Fibroblast of lung (primary cell): ENCODE data around the gene EPS8. TPM values are rescaled to one million over a fixed set of nuclear protein-coding genes. Genes with fewer than 3 reads are reported as not detected.
A peak's percentile ranks its signal among the peaks of the same experiment; 100 is the strongest.

Experiments
- DNase-seq, 2 donors: peaks; one replicate each; pipeline versions ENCODE4 v3.0.0 to v3.0.0-alpha.2; 2010; ENCODE audit warnings: low read depth in 2 of 2
- H2AFZ ChIP-seq: 2 replicates; pipeline ENCODE4 v1.5.1; 2012; ENCODE audit warnings: low read length, control low read depth, inconsistent platforms
- H3K27ac ChIP-seq: 2 replicates; pipeline ENCODE4 v1.5.1; 2011; ENCODE audit warnings: low read length, control low read depth; ENCODE audit not compliant: insufficient read depth
- H3K27me3 ChIP-seq: 2 replicates; pipeline ENCODE4 v1.5.1; 2011; ENCODE audit warnings: mild to moderate bottlenecking, low read length; ENCODE audit not compliant: control insufficient read depth, insufficient read depth
- H3K36me3 ChIP-seq: 2 replicates; pipeline ENCODE4 v1.5.1; 2011; ENCODE audit warnings: low read length; ENCODE audit not compliant: control insufficient read depth, insufficient read depth
- H3K4me1 ChIP-seq: 2 replicates; pipeline ENCODE4 v1.5.1; 2011; ENCODE audit warnings: low read length; ENCODE audit not compliant: control insufficient read depth, insufficient read depth; ENCODE audit errors: extremely low read depth
- H3K4me2 ChIP-seq: 2 replicates; pipeline ENCODE4 v1.5.1; 2011; ENCODE audit warnings: low read length, control low read depth; ENCODE audit not compliant: insufficient read depth; ENCODE audit errors: extremely low read depth
- H3K4me3 ChIP-seq, 4 experiments: fragments of 200-600 bp in 1 of 4; sonication (generic) in 1 of 4; replicated peaks in 1 of 4; 2 replicates each; pipeline ENCODE4 v1.5.1; 2011 to 2016; ENCODE audit warnings: low read length in 4 of 4, low read depth in 3 of 4, mild to moderate bottlenecking in 3 of 4, control low read depth in 2 of 4, inconsistent platforms in 1 of 4, mixed read lengths in 1 of 4; ENCODE audit not compliant: insufficient read depth in 1 of 4; ENCODE audit errors: control extremely low read depth in 1 of 4
- H3K79me2 ChIP-seq: 2 replicates; pipeline ENCODE4 v1.5.1; 2012; ENCODE audit warnings: mild to moderate bottlenecking, low read length, inconsistent platforms; ENCODE audit not compliant: control insufficient read depth, insufficient read depth
- H3K9ac ChIP-seq: 2 replicates; pipeline ENCODE4 v1.5.1; 2011; ENCODE audit warnings: mild to moderate bottlenecking, low read length, control low read depth; ENCODE audit not compliant: insufficient read depth
- H3K9me3 ChIP-seq: 2 replicates; pipeline ENCODE4 v1.5.1; 2012; ENCODE audit warnings: low read depth, low read length; ENCODE audit not compliant: control insufficient read depth, insufficient read depth
- H4K20me1 ChIP-seq: 2 replicates; pipeline ENCODE4 v1.5.1; 2011; ENCODE audit warnings: low read length; ENCODE audit not compliant: control insufficient read depth, insufficient read depth; ENCODE audit errors: extremely low read depth
- EZH2 ChIP-seq: IDR thresholded peaks from 2 replicates; pipeline ENCODE4 v1.5.1; 2012; ENCODE audit warnings: low read length, control low read depth, mild to moderate bottlenecking; ENCODE audit errors: missing control alignments
- polyA plus RNA-seq, 2 donors: library from polyadenylated mRNA; depleted of rRNA in 1 of 2; stranded (reverse) in 1 of 2; unstranded in 1 of 2; fragments of >200 nt; gene quantifications; 2 replicates each; pipeline ENCODE4 v1.2.1, GENCODE V29; 2011 to 2012; ENCODE audit warnings: missing spikeins in 1 of 2
- total RNA-seq: library from RNA; depleted of rRNA; stranded (reverse); fragments of >200 nt; gene quantifications from 2 replicates; pipeline ENCODE4 v1.2.1, GENCODE V29; 2014
- TF ChIP-seq, protein P1 (sequence below), 2 donors: IDR thresholded peaks in 1 of 2; conservative IDR thresholded peaks in 1 of 2; 1 replicate in 1 of 2; 2 replicates in 1 of 2; pipeline ENCODE4 v1.5.1; 2011 to 2012; ENCODE audit warnings: low read length in 2 of 2, control low read depth in 1 of 2, inconsistent platforms in 1 of 2, low read depth in 1 of 2, mild to moderate bottlenecking in 1 of 2

The EPS8 gene
- total and polyA plus RNA-seq, 2 donors (not counting 1 experiment from before 2014, with no cell fraction given), result 96.3 to 108 TPM

- no peaks in the 10 kb centered on the region for H3K36me3 ChIP-seq
- TF ChIP-seq EZH2, result no peak
- TF ChIP-seq, protein P1, sequence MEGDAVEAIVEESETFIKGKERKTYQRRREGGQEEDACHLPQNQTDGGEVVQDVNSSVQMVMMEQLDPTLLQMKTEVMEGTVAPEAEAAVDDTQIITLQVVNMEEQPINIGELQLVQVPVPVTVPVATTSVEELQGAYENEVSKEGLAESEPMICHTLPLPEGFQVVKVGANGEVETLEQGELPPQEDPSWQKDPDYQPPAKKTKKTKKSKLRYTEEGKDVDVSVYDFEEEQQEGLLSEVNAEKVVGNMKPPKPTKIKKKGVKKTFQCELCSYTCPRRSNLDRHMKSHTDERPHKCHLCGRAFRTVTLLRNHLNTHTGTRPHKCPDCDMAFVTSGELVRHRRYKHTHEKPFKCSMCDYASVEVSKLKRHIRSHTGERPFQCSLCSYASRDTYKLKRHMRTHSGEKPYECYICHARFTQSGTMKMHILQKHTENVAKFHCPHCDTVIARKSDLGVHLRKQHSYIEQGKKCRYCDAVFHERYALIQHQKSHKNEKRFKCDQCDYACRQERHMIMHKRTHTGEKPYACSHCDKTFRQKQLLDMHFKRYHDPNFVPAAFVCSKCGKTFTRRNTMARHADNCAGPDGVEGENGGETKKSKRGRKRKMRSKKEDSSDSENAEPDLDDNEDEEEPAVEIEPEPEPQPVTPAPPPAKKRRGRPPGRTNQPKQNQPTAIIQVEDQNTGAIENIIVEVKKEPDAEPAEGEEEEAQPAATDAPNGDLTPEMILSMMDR (conservative IDR thresholded peaks at IDR 0.05 in 1 of 2, IDR thresholded peaks at IDR 0.05 in 1 of 2; ENCODE audit: low read depth in 1 of 2, low read length in 2 of 2), result no peak
- no peak overlapping the region for H2AFZ ChIP-seq
- no peaks in the 10 kb centered on the region for H3K4me1 ChIP-seq
- no peaks in the 10 kb centered on the region for H3K9me3 ChIP-seq
- H3K9ac ChIP-seq, result no peak overlapping the region
- no peak overlapping the region for H3K4me2 ChIP-seq
- H3K4me3 ChIP-seq, result no peak overlapping the region
- H4K20me1 ChIP-seq, result no peaks in the 10 kb centered on the region
- H3K27ac ChIP-seq, result no peak overlapping the region
- DNase-seq, result no peak
- no peaks in the 10 kb centered on the region for H3K27me3 ChIP-seq
- peaks cover 70% of the 10 kb centered on the region for H3K79me2 ChIP-seq
Measured at GRCh38 chr12:15735837-15736615, 53.2 kb downstream of the EPS8 start.

- H3K9me3 ChIP-seq, result no peaks in the 10 kb centered on the region
- H3K9ac ChIP-seq, result no peak overlapping the region
- no peak overlapping the region for H2AFZ ChIP-seq
- H3K4me2 ChIP-seq, result no peak overlapping the region
- no peaks in the 10 kb centered on the region for H4K20me1 ChIP-seq
- no peak for DNase-seq
- H3K4me1 ChIP-seq, result no peaks in the 10 kb centered on the region
- TF ChIP-seq, protein P1 (conservative IDR thresholded peaks at IDR 0.05 in 1 of 2, IDR thresholded peaks at IDR 0.05 in 1 of 2; ENCODE audit: low read depth in 1 of 2, low read length in 2 of 2), result no peak
- TF ChIP-seq EZH2, result no peak
- no peak overlapping the region for H3K27ac ChIP-seq
- no peak overlapping the region for H3K4me3 ChIP-seq
- H3K27me3 ChIP-seq, result no peaks in the 10 kb centered on the region
- no peaks in the 10 kb centered on the region for H3K36me3 ChIP-seq
- H3K79me2 ChIP-seq, result peaks cover 62% of the 10 kb centered on the region
Measured at GRCh38 chr12:15733136-15733535, 56.1 kb downstream of the EPS8 start.

DNA sequence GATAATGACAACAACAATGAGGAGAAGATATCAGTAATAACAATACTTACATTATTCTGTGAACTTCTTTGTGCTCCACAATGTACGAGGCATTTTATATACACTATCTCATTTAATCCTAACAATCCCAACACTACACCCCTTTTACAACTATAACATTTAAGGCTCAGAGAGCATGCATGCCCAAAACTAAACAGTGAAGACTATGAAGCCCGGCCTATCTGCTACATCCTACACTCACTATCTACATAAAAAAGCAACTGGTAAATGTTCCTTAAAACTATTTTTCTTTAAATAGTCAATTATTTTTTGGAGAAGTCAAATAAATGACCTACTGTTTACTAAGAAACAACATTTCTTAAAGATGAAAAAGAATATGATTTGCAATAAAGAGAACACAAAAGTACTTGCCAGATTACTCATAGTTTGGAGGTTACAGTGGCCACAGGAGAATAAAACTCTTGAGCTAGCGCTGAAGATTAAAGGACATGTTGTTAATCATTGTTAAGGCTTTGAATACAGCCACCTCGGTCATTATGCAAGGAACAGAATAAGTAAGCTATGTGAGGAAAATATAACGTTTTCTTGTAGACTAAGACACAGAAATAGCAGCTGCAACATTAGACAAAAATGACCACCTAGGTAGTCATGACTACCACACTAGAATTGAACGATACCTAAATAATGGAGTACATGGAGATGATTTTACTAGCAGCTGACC lies 56.7 kb downstream of the EPS8 start:
- no peaks in the 10 kb centered on the region for H3K27me3 ChIP-seq
- H4K20me1 ChIP-seq, result no peaks in the 10 kb centered on the region
- no peaks in the 10 kb centered on the region for H3K36me3 ChIP-seq
- H3K4me1 ChIP-seq, result peaks cover 3% of the 10 kb centered on the region
- DNase-seq, result peak; percentile 33 to 82
- no peak overlapping the region for H3K27ac ChIP-seq
- no peak overlapping the region for H3K4me2 ChIP-seq
- no peak overlapping the region for H2AFZ ChIP-seq
- H3K79me2 ChIP-seq, result peaks cover 64% of the 10 kb centered on the region
- TF ChIP-seq, protein P1 (conservative IDR thresholded peaks at IDR 0.05 in 1 of 2, IDR thresholded peaks at IDR 0.05 in 1 of 2; ENCODE audit: low read depth in 1 of 2, low read length in 2 of 2), result no peak
- TF ChIP-seq EZH2, result no peak
- H3K9me3 ChIP-seq, result no peaks in the 10 kb centered on the region
- H3K9ac ChIP-seq, result no peak overlapping the region
- H3K4me3 ChIP-seq, result no peak overlapping the region
